AG10803 (cell line): ENCODE data around the gene PUS3.
"Not testable (repeated sequence)": the region's sequence is repeated elsewhere in the genome, so short reads cannot be mapped to it uniquely, and the experiment has no call there.

Source experiments
- DNase-seq: peaks from one replicate; pipeline ENCODE4 v3.0.0; 2010; ENCODE audit warnings: low read depth
- H3K4me3 ChIP-seq: 2 replicates; pipeline ENCODE4 v1.5.1; 2011; ENCODE audit warnings: mild to moderate bottlenecking, low read length, control low read depth
- CTCF ChIP-seq: conservative IDR thresholded peaks from 2 replicates; pipeline ENCODE4 v1.5.1; 2011; ENCODE audit warnings: mild to moderate bottlenecking, low read length, control low read depth, inconsistent platforms

Gene PUS3

GRCh38 chr11:125881291-125881690, 21.7 kb downstream of the PUS3 start:
- DNase-seq = no peak
- no peak overlapping the region for H3K4me3 ChIP-seq
- TF ChIP-seq CTCF = no peak

GRCh38 chr11:125874556-125875124, 28.4 kb downstream of the PUS3 start:
- peak; percentile 66 for DNase-seq
- no peak overlapping the region for H3K4me3 ChIP-seq
- TF ChIP-seq CTCF = peak; percentile 88

- no peak overlapping the region for H3K4me3 ChIP-seq
- DNase-seq = no peak
- no peak for TF ChIP-seq CTCF
Measured at GRCh38 chr11:125873881-125874555, 29.0 kb downstream of the PUS3 start.

GRCh38 chr11:125872138-125872491, 30.9 kb downstream of the PUS3 start:
- H3K4me3 ChIP-seq = no peak overlapping the region
- TF ChIP-seq CTCF = no peak
- no peak for DNase-seq

- peak; percentile 29 for DNase-seq
- peak; percentile 66 for TF ChIP-seq CTCF
- H3K4me3 ChIP-seq = no peak overlapping the region
Measured at GRCh38 chr11:125871391-125872137, 31.4 kb downstream of the PUS3 start.

- no peak for TF ChIP-seq CTCF
- DNase-seq = no peak
- no peak overlapping the region for H3K4me3 ChIP-seq
Measured at GRCh38 chr11:125869521-125869920, 33.5 kb downstream of the PUS3 start.

GRCh38 chr11:125865354-125865753, 37.7 kb downstream of the PUS3 start:
- DNase-seq, H3K4me3 ChIP-seq: not testable (repeated sequence)

- not testable (repeated sequence) for H3K4me3 ChIP-seq, DNase-seq
Measured at GRCh38 chr11:125862786-125863185, 40.2 kb downstream of the PUS3 start.

- H3K4me3 ChIP-seq, DNase-seq: not testable (repeated sequence)
Measured at GRCh38 chr11:125857670-125858069, 45.3 kb downstream of the PUS3 start.
